Limb (tissue), 2 donors: ENCODE results near the gene UQCC2.

Experiments used
- DNase-seq, 2 donors: peaks; one replicate each; pipeline ENCODE4 v3.0.0-alpha.2; 2016; ENCODE audit errors: extremely low spot score in 2 of 2

UQCC2 gene

GRCh38 chr6:33654831-33655554 lies 56.5 kb downstream of the UQCC2 start:
- DNase-seq, result peak in 1 of 2 donors; percentile 14

- no peak for DNase-seq
Measured at GRCh38 chr6:33652002-33652401, 59.5 kb downstream of the UQCC2 start.

- no peak for DNase-seq
Measured at GRCh38 chr6:33651403-33651802, 60.1 kb downstream of the UQCC2 start.
